HG03066 (cell line): ENCODE measurements around the gene TPST2.

Experiments used
- ATAC-seq: cut with Tn5 transposase; IDR thresholded peaks from one replicate; pipeline ENCODE4 v1.9.1; 2021; ENCODE audit warnings: low read depth; ENCODE audit not compliant: unreplicated experiment

Gene TPST2

DNA sequence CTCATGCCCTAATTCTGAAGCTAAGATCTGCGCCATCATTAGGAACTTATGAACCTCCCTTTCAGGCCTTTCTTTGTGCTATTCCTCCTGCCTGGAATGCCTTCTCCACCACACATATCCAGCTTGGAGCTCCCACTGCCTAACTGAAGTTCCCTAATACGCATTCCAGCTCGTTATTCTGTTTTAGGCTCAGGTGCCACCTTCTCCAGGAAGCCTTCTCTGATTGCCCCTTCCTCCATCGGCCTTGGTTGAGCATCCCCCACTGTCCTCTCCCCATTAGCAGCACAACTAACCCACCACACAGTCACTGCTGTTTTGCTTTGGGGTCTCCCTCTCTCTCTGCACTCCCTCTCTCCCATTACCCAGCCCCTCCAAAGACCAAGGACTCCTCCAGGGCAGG, 22.7 kb upstream of the TPST2 start:
- ATAC-seq, result no peak

DNA sequence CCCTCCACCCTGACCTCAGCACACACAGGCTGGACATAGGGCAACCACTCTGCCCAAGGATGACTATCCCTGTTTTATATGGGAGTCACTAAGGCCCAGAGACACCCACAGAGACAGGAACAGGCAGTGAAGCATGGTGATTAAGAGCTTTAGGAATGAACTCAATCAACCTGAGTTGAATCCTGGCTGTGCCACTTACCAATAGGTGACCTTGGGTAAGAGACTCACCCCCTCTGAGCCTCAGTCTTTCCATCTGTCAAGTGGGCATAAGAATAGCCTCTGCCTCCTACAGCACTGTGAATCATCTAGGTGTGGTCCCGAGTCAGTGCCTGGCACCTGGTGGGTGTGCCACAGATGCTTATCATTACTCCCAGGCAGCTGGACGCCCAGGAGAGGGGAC, 21.1 kb upstream of the TPST2 start:
- no peak for ATAC-seq

DNA sequence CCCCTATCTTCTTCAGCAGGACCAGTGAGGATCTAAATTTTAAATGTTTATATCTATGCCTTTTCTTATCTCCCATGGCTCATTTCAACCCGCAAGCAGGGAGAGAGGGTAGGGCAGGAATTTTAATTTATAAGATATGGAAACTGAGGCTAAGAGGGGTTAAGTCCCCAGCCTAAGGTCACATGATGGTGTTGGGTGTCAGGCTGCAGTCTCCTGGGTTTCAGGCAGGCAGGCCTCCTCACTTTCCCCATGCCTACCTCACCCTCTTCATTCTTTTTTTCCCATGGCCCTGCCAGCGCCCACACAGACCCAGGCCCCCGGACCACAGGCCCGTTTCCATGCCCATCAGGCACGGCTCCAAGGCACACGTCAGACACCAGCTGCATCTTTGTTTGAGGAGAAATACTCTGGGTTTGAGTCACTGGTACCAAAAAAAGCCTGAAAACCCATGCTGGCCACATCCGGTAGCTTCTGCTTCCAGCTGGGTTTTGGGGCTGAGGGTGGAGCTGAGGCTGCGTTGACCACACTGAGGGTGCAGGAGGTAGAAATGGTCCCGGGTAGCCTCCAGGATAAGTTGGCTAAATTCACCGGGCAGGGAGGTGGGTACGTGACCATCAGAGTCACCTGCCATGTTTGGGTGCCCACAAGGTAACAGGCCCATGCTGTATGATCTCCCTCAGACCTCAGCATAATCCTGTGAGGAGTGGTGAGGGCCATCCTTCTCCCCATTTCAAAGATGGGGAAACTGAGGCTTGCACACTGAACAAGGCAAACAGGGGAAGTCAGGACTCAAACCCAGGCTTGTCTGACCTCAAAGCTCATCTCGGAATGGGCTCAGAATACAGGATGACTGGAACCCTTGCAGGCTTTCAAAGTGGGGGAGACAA, 20.4 kb upstream of the TPST2 start:
- ATAC-seq, result peak; percentile 79

DNA sequence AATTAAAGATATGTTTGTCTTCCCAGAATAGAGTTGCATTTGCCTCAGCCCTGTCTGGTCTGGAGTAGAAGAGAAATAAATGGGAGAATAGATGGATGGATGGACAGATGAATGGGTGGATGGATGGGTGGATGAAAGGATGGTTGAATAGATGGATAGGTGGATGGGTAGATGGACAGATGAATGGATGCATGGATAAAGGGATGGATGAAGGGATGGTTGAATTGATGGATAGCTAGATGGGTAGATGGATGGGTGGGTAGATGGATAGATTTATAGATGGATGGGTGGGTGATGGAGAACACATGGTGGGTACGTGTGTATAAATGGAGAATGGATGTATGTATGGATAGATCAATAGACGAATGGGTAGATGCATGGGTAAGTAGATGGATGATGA, 19.4 kb upstream of the TPST2 start:
- ATAC-seq, result no peak

DNA sequence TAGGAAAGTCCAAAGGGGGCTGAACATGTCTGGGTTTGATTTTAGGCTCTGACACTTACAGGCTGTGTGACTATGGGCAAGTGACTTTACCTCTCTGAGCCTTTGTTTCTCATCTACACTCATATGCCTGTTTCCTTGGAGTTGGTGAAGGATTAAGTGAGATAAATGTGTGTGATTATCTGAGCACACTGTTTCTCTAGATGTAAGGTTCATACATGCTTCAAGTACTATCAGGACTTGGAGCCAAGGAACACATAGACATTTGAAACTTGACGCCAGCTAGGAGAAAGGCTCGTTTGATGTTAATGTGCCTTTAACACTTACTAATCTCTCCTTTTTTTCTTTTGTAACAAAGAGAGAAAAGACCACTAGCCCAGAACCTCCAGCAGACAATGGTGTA, 18.2 kb upstream of the TPST2 start:
- no peak for ATAC-seq

DNA sequence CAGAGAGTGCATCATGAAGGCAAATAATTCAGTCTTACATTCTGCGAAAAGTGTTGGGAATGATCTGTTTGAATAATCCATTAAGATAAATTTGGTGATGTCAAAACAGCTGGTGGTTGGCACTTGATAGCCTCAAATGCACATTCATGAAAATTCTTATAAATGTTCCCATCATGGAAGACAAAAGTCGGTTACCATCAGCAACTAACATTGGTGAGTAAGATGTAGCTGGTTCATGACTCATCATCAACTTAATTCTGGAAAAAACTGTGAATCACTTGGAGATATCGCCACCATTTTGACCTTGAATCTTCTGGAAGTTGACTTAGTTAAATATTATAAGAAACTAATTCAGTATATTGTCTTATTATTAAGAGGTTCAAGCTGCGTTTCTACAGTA, 16.7 kb upstream of the TPST2 start:
- no peak for ATAC-seq

DNA sequence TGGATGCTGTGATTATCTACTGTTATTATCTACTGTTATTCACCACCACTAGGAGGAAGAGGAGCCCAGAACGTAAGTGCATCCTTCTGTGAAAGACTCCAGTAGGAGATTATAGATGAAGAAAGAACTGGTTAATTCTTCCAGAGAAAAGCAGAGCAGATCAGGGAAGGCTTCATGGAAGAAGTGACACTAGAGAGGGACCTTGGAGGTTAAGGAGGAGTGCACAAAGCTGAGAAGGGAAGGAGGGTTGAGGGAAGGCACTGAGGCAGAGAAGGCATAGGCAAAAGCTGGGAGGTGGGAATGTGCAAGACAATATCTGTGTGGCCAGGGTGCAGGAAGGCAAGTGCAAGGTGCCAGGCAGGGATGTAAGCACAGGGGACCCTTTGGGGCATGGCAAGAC, 14.4 kb upstream of the TPST2 start:
- no peak for ATAC-seq

DNA sequence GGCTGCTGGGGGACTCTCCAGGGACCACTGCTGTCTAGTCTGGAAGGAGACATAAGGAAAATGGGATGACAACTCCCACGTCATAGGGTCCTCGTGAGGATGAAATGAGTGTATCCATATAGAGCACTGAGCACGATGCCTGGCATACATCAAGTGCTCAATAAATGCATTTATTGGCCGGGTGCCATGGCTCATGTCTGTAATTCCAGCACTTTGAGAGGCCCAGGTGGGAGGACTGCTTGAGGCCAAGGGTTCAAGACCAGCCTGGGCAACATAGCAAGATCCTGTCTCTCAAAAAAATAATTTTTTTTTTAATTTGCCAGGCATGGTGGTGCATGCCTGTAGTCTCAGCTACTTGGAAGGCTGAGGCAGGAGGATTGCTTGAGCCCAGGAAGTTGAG, 12.2 kb upstream of the TPST2 start:
- no peak for ATAC-seq

DNA sequence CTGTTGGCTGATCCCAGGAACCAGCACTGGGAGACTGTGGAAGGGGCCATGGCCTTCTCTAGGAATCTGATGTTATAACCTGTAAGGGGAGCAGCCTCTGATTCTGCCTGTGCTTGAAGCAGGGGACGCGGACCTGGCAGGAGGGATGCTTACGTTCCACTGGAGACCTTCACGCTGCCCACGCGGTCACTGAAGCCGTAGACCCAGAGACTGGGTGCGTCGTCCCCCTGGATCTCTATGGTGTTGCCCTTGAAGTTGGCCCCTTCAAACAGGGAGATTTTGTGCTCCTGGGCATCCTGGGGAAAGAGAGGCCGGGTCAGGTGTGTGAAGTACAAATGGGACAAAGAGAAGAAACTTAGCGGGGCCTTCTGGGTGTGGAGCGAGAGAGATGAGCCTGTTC, 11.8 kb upstream of the TPST2 start:
- ATAC-seq, result no peak

DNA sequence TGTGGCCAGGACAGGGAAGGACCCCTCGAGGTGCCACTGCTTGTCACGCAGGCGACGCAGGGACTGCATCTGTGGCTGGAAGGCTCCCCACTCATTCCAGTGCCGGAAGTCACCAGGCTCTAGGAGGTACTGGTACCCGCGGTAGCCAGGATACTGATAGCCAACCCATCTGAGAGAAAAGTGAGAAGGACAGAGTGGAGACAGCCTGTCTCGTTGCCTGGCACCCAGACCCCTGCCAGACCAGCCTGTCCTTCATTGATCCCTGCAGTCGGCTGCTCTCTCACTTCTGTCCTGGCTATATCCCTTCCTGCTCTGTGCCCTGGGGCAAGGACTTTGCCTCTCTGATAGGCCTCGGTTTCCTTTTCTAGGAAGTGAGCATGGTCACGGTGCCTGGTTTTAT, 9.6 kb upstream of the TPST2 start:
- ATAC-seq, result no peak

DNA sequence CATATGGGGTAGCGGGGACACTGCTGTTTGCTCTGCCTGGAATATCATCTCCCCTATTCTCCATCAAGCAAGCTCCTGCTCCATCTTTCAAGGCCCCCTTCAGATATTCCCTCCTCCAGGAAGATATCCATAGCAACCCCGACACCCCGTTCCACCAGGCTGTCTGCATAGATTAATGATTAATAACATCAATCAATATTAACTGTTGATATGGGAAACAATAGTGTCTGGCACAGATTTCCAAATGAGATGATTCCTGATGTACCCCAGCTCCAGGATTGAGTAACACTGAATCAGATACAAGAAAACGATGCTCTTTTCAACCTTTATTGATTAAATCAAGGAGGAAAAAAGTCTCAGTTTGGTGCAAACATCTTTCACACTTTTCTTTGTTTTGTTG, 7.5 kb upstream of the TPST2 start:
- no peak for ATAC-seq

DNA sequence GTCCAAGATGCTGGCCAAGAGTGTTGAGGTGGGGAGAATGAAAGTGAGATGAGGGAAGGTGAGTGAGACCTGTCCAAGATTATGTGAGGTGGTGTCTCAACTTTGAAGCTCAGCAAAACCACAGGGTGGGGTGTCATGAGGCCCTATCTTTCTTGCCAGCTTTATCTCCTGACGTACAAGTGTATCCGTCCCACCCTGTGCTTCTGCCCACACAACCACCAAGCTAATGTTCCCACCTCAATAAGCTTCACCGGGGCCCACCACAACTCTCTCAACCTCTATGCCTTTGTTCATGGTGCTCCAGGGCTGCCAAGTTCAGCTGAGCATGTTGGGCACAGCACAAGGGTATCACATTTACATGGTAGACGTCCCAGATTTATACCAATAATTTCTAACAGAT, 7.1 kb upstream of the TPST2 start:
- ATAC-seq, result no peak

DNA sequence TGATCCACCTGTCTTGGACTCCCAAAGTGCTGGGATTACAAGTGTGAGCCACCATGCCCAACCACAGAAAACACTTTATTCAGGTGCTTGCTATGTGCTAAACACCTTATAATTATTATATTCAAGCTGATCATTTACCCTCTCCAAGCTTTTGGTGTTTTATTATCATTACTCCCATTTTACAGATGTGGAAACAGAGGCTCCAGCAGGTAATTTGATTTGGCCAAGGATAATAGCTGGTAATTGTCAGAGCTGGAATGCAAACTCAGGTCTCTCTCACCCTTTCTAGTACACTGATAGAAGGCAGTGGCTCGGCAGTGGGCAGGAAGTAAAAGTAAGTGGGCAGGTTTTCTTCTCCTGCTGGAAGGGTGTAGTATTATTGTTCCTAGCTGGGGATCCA, 3.8 kb upstream of the TPST2 start:
- no peak for ATAC-seq

DNA sequence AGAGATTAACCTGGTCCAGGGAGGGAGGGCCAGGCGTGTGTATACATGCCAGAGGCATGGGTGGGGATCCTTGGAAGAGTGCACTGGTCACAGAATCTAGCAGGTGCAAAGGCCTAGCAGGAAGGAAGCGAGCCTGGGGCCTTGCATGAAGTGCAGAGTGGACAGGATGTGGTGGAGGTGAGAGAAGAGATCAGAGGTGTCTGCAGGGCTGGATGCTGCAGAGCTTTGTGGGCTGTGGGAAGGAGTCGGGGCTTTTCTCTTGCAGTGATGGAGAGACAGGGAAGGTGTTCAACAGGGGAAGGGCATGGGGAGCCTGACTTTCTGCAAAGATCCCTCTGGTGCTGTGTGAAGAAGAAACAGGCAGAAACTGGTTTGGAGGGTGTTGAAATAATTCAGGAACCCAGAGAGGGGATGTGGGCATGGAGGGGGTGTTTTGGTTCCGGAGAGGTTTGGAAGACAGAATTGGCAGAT, 2.5 kb upstream of the TPST2 start:
- ATAC-seq, result peak; percentile 61

DNA sequence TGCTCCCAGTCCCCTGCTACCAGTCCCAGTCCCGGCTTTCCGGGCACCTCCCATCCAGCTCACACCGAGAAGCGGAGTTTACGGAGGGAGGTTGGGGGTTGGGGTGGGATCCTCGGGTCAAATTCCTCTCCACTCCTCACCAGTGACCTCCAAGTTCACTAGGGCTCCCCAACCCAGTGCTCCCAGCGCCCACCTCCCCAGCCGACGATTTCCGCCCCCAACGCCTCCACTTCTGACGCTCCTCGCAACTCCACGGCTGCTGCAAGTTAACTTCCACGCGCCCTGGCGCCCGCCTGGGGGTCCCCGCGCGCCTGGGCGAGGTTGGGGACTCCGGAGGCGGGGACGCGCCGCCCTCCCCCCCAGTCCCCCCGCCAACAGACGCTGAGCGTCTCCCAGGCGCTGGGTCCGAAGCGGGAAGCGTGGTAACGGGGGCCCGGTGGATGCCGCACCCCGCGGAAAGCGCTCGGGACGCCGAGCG, 526 bp downstream of the TPST2 start:
- no peak for ATAC-seq

DNA sequence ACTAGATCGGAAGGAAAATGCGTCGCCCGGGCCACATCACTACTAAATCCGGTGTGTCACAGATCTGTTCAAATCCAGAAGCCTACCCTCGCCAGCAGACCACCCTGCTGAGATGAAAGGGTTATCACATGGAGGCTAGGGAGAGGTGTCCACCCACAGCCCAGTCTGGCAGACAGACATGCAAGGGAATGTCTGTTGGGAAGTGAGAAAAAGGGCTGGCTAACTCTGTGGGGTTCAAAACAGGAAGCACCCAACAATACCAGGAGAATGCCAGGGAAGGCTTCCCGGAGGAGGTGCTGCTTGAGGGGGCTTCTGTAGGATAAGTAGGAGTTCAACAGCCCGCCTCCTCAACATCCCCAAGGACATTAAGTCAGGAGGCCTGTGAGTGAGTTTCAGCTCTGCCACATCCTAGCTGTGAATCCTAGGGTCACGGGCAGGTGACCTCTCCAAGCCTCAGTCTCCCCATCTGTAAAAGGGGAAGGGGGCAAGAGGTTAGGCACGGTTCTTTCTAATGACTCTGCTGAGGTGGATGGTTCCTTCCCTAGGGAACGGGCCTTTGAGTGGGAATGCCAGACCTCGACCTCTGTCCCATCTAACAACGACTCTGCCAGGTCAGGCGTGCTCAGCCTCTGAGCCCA, 1.1 kb downstream of the TPST2 start:
- no peak for ATAC-seq

DNA sequence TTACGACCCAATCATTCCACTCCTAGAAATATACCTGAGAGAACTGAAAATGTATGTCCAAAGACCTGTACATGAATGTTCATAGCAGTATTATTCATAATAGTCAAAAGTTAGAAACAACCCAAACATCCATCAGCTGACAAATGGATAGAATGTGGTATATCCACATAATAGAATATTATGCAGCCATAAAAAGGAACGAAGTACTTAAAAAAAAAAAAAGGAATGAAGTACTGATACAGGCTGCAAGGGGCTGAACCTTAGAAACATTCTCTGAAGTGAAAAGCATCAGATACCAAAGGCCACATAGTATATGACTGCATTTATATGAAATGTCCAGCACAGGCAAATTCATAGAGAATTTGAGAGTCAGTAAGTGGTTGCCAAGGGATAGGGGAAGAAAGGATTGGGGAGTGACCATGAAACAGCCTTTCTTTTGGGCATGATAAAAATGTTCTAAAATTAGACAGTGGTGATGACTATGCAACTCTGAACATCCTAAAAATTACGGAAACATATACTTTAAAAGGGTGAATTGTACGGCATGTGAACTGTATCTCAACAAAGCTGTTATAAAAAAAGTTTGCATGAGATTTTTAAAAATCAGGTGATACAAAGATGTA, 1.8 kb downstream of the TPST2 start:
- ATAC-seq, result no peak

DNA sequence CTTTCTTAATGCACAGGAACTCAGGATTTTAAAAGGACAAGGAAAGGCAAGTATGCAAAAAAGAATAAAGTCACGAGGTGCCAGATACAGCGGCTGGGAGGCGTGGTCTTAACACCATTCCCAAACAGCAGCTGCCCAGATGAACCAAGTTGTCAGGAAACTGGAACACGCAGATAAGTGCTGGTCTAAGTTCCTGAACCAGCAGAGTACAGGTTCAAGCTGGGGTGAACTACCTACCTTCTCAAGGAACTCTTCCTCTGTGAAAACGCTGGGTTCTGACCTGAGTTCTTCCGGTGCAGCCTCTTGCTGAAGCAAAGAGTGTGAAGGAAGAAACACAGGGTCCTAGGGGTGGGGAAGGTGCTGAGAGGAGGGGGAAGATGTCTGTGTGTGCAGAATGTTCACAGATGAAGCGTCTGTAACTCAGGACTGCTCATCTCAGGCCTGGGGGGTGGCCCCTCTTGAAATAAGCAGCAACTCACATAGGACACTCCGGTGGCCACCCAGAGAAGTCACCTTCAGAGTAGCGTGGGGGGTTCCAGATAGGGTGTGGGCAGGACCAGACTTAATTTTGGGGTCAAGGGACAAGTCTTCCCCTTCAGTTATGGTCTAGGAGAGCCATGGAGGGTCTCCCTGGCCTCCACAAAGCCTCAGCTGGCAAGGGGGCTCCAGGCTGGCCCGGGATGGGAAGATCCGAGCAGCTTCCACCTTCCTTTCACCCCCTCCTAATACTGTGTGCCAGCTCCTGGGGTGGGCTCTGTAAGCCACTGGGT, 3.2 kb downstream of the TPST2 start:
- no peak for ATAC-seq

DNA sequence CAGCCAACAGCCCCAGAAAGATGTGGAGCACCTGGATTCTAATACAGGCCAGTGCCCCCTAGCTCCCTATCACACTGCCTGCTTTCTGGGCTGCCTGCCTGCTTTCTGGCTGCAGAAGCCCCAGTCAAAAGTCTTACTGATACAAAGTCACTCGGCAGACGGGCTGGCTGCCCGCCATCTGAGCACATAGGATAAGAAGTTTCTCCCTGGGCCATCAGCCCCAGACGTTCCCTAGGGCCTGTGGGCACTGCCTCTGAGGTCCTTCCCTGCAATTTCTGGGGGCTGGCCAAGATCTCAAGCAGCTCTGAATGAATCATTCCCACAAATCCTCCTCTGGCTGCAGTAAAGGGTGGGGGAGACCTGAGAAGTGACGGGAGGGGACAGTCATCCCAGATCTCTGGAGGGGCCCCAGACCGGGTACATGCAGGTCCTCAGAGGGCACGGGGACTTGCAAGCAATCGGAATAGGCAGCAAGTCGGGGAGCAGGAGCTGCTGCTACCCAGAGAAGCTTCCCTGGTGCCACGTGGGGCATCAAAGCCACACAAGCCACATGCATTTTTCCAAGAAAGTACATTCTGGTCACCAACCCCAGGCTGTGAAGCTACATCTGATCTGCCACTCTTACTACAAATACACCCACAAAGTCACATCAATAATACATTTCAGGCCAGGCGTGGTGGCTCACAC, 4.7 kb downstream of the TPST2 start:
- no peak for ATAC-seq

DNA sequence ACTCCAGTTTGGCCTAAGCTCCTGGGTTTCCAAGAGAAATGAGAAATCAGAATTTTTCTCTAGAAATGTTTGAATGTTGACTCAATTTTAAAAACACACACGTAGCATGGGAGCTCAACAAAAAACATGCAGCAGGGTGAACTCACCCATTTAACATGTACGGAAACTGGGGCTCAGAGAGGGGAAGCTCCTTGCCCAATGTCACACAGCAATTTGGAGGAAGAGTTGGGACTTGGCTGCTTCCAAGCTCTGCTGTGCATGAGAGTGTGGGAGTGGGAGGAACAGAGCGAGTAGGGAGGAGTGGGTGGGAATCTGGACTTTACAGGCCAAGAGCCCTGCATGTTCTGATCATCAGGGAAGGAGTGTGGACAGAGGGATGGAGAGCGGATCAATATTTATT, 5.9 kb downstream of the TPST2 start:
- no peak for ATAC-seq
